GM12878 (cell line): ENCODE measurements around the gene SIVA1. TPM values are rescaled to one million over a fixed set of nuclear protein-coding genes. Genes with fewer than 3 reads are reported as not detected.

Experiments used
- ATAC-seq: fragments of 200-7000 bp; cut with Tn5 transposase; 3 replicates; pipeline ENCODE4 v1.9.1; 2020; ENCODE audit warnings: mild to moderate bottlenecking, moderate library complexity
- BruUV-seq: library from RNA; stranded (reverse); fragments of 400-500 nt; replicated peaks from 2 replicates; lab custom pipeline; 2021; lab: Mats Ljungman, UMichigan
- CTCF ChIA-PET: fragments of 300-600 bp; sonication (Branson Sonifier 250); formaldehyde crosslinking; extraction: SDS; loops from one replicate; lab custom pipeline; 2021; ENCODE audit warnings: inconsistent platforms; lab: Yijun Ruan, JAX
- POLR2A ChIA-PET: fragments of 350-600 bp; formaldehyde crosslinking; extraction: SDS; loops from one replicate; lab custom pipeline; 2021; ENCODE audit warnings: inconsistent platforms; lab: Charles Lee
- RAD21 ChIA-PET: fragments of 300-600 bp; sonication (Branson Sonifier 250); formaldehyde crosslinking; loops from one replicate; lab custom pipeline; 2023; ENCODE audit warnings: antibody characterized with exemption; ENCODE audit not compliant: unreplicated experiment; lab: Charles Lee
- SMC1A ChIA-PET: fragments of 300-600 bp; sonication (Branson Sonifier 250); formaldehyde crosslinking; loops from one replicate; lab custom pipeline; 2023; ENCODE audit not compliant: unreplicated experiment, uncharacterized antibody; lab: Charles Lee
- DNase-seq: peaks from one replicate; pipeline ENCODE4 v3.0.0-alpha.2; 2011; ENCODE audit warnings: low read depth, low spot score
- FAIRE-seq: peaks from 3 replicates; lab custom pipeline; 2011; peaks lifted over from hg19 to GRCh38; lab: Jason Lieb, UNC
- H2AFZ ChIP-seq: 2 replicates; pipeline ENCODE4 v1.6.0; 2011; ENCODE audit warnings: low read depth, low read length, control low read depth; ENCODE audit not compliant: control insufficient read depth
- H3K27ac ChIP-seq: 2 replicates; pipeline ENCODE4 v1.5.1; 2011; ENCODE audit warnings: control low read depth; ENCODE audit not compliant: control insufficient read depth, insufficient read depth
- H3K27me3 ChIP-seq, 2 experiments: replicated peaks in 1 of 2; 2 replicates each; pipeline versions ENCODE4 v1.6.0 to v1.6.1; 2011; ENCODE audit warnings: low read length in 1 of 2; ENCODE audit not compliant: control insufficient read depth in 2 of 2, insufficient read depth in 2 of 2
- H3K36me3 ChIP-seq, 2 experiments: 2 replicates each; pipeline ENCODE4 v1.5.1; 2011; ENCODE audit warnings: low read length in 1 of 2; ENCODE audit not compliant: control insufficient read depth in 2 of 2, insufficient read depth in 2 of 2
- H3K4me1 ChIP-seq: 2 replicates; pipeline ENCODE4 v1.6.1; 2011; ENCODE audit warnings: mild to moderate bottlenecking, low read length, moderate library complexity, mixed read lengths; ENCODE audit not compliant: control insufficient read depth, insufficient read depth
- H3K4me2 ChIP-seq: 2 replicates; pipeline ENCODE4 v1.6.0; 2011; ENCODE audit warnings: control low read depth; ENCODE audit not compliant: control insufficient read depth, insufficient read depth
- H3K4me3 ChIP-seq: fragments of 200-600 bp; sonication (generic); 2 replicates; pipeline ENCODE4 v1.5.1; 2016
- H3K79me2 ChIP-seq: 2 replicates; pipeline ENCODE4 v1.6.0; 2011; ENCODE audit warnings: low read length; ENCODE audit not compliant: control insufficient read depth, insufficient read depth
- H3K9ac ChIP-seq: 2 replicates; pipeline ENCODE4 v1.8.0; 2011; ENCODE audit warnings: low read length, control low read depth, mixed read lengths; ENCODE audit not compliant: control insufficient read depth, insufficient read depth
- H3K9me3 ChIP-seq: replicated peaks from 3 replicates; pipeline ENCODE4 v1.5.1; 2011; ENCODE audit warnings: mild to moderate bottlenecking, low read length; ENCODE audit not compliant: control insufficient read depth, insufficient read depth
- H4K20me1 ChIP-seq: 2 replicates; pipeline ENCODE4 v1.6.0; 2011; ENCODE audit not compliant: control insufficient read depth, insufficient read depth
- ASH2L ChIP-seq: fragments of 300-600, 200-600 bp; sonication (generic); IDR thresholded peaks from 2 replicates; pipeline ENCODE4 v1.6.1; 2017; ENCODE audit warnings: low read depth, mild to moderate bottlenecking, borderline replicate concordance
- BACH1 ChIP-seq: fragments of 450-650 bp; IDR thresholded peaks from 2 replicates; pipeline ENCODE4 v1.6.1; 2017; ENCODE audit warnings: mild to moderate bottlenecking, borderline replicate concordance
- CREM ChIP-seq: IDR thresholded peaks from 2 replicates; pipeline ENCODE4 v1.6.1; 2014; ENCODE audit warnings: antibody characterized with exemption, low read depth
- E2F8 ChIP-seq: fragments of 450-650 bp; IDR thresholded peaks from 2 replicates; pipeline ENCODE4 v1.6.1; 2018; ENCODE audit warnings: mild to moderate bottlenecking, low read depth, moderate library complexity; ENCODE audit not compliant: partially characterized antibody
- FOS ChIP-seq: IDR thresholded peaks from 3 replicates; pipeline ENCODE4 v1.6.1; 2011; ENCODE audit warnings: borderline replicate concordance; ENCODE audit not compliant: insufficient read length; ENCODE audit errors: extremely low read depth
- NFIC ChIP-seq: IDR thresholded peaks from 2 replicates; pipeline ENCODE4 v1.6.1; 2012; ENCODE audit warnings: low read depth, mild to moderate bottlenecking, inconsistent platforms, low read length, moderate library complexity
- NR2C1 ChIP-seq: fragments of 450-650 bp; IDR thresholded peaks from 2 replicates; pipeline ENCODE4 v1.6.1; 2017; ENCODE audit warnings: antibody characterized with exemption, mild to moderate bottlenecking, moderate library complexity
- NR2C2 ChIP-seq: IDR thresholded peaks from 2 replicates; pipeline ENCODE4 v1.6.1; 2011; ENCODE audit warnings: borderline replicate concordance, low read depth; ENCODE audit not compliant: control insufficient read depth, insufficient read length
- PML ChIP-seq: IDR thresholded peaks from 2 replicates; pipeline ENCODE4 v1.6.1; 2012; ENCODE audit warnings: low read length, inconsistent platforms
- POLR2A ChIP-seq: IDR thresholded peaks from 2 replicates; pipeline ENCODE4 v1.6.1; 2011; ENCODE audit warnings: low read depth, mild to moderate bottlenecking, low read length
- POLR2AphosphoS2 ChIP-seq: IDR thresholded peaks from 2 replicates; pipeline ENCODE4 v1.6.1; 2011; ENCODE audit warnings: low read depth, mild to moderate bottlenecking, low read length, improper control_type of control experiment, moderate library complexity
- RUNX3 ChIP-seq: IDR thresholded peaks from 2 replicates; pipeline ENCODE4 v1.6.1; 2012; ENCODE audit warnings: low read length, inconsistent platforms
- USF1 ChIP-seq: IDR thresholded peaks from 2 replicates; pipeline ENCODE4 v1.6.1; 2011; ENCODE audit warnings: borderline replicate concordance, low read depth, mild to moderate bottlenecking, moderate library complexity, mixed read lengths, low read length; ENCODE audit not compliant: insufficient read depth; ENCODE audit errors: extremely low read length
- ZNF622 ChIP-seq: fragments of 450-650 bp; IDR thresholded peaks from 2 replicates; pipeline ENCODE4 v1.6.1; 2017; ENCODE audit warnings: mild to moderate bottlenecking, inconsistent platforms
- WGBS: methylation state at CpG from one replicate; pipeline ENCODE4 v1.1.6; 2016; ENCODE audit warnings: low lambda C conversion rate; ENCODE audit not compliant: insufficient replicate concordance, insufficient coverage; ENCODE audit errors: missing lambda C conversion rate; 5-methylcytosine and 5-hydroxymethylcytosine counted together
- in situ Hi-C: fragments of 300-500 bp; cut with MboI; formaldehyde crosslinking; loops from 9 replicates; pipeline ENCODE4 v1.14.3; 2018; ENCODE audit warnings: mixed read lengths
- intact Hi-C: fragments of 100-400 bp; cut with micrococcal nuclease; formaldehyde crosslinking; loops from one replicate; pipeline ENCODE4 v1.14.2; 2022; ENCODE audit not compliant: unreplicated experiment
- polyA plus RNA-seq, 11 experiments: library from polyadenylated mRNA; depleted of rRNA in 4 of 11; unstranded in 6 of 11; stranded (reverse) in 5 of 11; fragments of >200 nt; fragmentation: Nextera tagmentation in 4 of 11; fragmentation: Illumina TruSeq in 1 of 11; extraction: Ambion mirVana in 4 of 11; extraction: Trizol in 1 of 11; gene quantifications; 1 replicate in 1 of 11; 2 replicates in 10 of 11; pipeline versions ENCODE4 v1.2.1 to v1.2.3, GENCODE V29; 2011 to 2016; ENCODE audit warnings: inconsistent platforms in 2 of 11, missing spikeins in 2 of 11, low read depth in 1 of 11
- total RNA-seq, 4 experiments: library from RNA; depleted of rRNA in 3 of 4; stranded (reverse); fragments of >200 nt in 3 of 4; fragmentation: Illumina TruSeq in 1 of 4; extraction: Trizol in 1 of 4; gene quantifications; 2 replicates each; pipeline versions ENCODE4 v1.2.1 to v1.2.3, GENCODE V29; 2013 to 2021
- TF ChIP-seq, protein P1 (sequence below): IDR thresholded peaks from 2 replicates; pipeline ENCODE4 v1.6.1; 2012; ENCODE audit warnings: low read depth, low read length, improper control_type of control experiment
- TF ChIP-seq, protein P2 (sequence below): fragments of 450-650 bp; IDR thresholded peaks from 2 replicates; pipeline ENCODE4 v1.6.1; 2017; ENCODE audit warnings: mild to moderate bottlenecking, low read depth, inconsistent platforms; ENCODE audit not compliant: poor library complexity, severe bottlenecking

Gene SIVA1
- total and polyA plus RNA-seq, 10 of the 15 experiments (the other 5 are each of a cell fraction or from before 2014, with no cell fraction given) = 4.6 to 282 (median 106) TPM

DNA sequence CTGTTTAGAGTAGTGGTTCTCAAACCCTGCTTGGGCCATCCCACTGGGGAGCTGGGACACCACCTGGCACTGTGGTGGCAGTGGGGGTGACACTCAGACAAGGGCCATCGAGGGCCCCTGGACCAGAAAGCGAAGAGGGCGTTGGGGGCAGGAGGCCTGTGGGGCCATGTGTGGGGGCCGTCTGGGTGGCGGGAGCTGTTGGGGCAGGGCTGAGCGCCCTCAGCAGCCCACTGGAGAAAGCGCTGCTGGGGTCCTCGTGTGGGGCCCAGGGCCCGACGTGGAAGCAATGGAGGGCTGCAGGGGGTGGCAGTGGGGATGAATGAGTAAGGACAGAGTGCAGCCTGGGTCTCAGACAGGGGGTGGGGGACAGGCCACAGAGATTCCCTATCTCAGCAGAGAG is 34.8 kb upstream of the SIVA1 start:
- no peak overlapping the region for H3K4me3 ChIP-seq
- H3K4me2 ChIP-seq = no peak overlapping the region
- no peaks in the 10 kb centered on the region for H3K79me2 ChIP-seq
- POLR2A ChIA-PET = no interaction called here
- SMC1A ChIA-PET = no interaction called here
- FAIRE-seq = no peak
- CTCF ChIA-PET = no interaction called here
- no peaks in the 10 kb centered on the region for H3K27me3 ChIP-seq
- no peaks in the 10 kb centered on the region for H3K9me3 ChIP-seq
- H3K9ac ChIP-seq = no peak overlapping the region
- TF ChIP-seq NFIC (no peak), POLR2AphosphoS2 (no peak), E2F8 (no peak), PML (no peak), CREM (no peak), NR2C2 (no peak), NR2C1 (no peak), USF1 (no peak), BACH1 (no peak), ASH2L (no peak), FOS (no peak), ZNF622 (no peak), POLR2A (no peak), RUNX3 (no peak)
- TF ChIP-seq, protein P1, sequence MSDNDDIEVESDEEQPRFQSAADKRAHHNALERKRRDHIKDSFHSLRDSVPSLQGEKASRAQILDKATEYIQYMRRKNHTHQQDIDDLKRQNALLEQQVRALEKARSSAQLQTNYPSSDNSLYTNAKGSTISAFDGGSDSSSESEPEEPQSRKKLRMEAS = no peak
- TF ChIP-seq, protein P2, sequence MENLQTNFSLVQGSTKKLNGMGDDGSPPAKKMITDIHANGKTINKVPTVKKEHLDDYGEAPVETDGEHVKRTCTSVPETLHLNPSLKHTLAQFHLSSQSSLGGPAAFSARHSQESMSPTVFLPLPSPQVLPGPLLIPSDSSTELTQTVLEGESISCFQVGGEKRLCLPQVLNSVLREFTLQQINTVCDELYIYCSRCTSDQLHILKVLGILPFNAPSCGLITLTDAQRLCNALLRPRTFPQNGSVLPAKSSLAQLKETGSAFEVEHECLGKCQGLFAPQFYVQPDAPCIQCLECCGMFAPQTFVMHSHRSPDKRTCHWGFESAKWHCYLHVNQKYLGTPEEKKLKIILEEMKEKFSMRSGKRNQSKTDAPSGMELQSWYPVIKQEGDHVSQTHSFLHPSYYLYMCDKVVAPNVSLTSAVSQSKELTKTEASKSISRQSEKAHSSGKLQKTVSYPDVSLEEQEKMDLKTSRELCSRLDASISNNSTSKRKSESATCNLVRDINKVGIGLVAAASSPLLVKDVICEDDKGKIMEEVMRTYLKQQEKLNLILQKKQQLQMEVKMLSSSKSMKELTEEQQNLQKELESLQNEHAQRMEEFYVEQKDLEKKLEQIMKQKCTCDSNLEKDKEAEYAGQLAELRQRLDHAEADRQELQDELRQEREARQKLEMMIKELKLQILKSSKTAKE = no peak
- 78% methylated on average over 5 of the region's 10 CpGs for WGBS
- no TSS peak for BruUV-seq
- no peaks in the 10 kb centered on the region for H3K4me1 ChIP-seq
- H2AFZ ChIP-seq = no peak overlapping the region
- no peak overlapping the region for H3K27ac ChIP-seq
- DNase-seq = no peak
- in situ Hi-C loops = no loop called here
- no peaks in the 10 kb centered on the region for H4K20me1 ChIP-seq
- intact Hi-C loops = no loop called here
- ATAC-seq = no peak
- H3K36me3 ChIP-seq = no peaks in the 10 kb centered on the region
- RAD21 ChIA-PET = no interaction called here
